Ovary (tissue), 9 donors: ENCODE results near the gene OR8G1. TPM values are rescaled to one million over a fixed set of nuclear protein-coding genes. Genes with fewer than 3 reads are reported as not detected.

Experiments used
- DNase-seq, 5 donors: peaks; one replicate each; pipeline ENCODE4 v3.0.0-alpha.2; 2019 to 2020
- H3K27ac ChIP-seq, 2 donors: fragments of 200-600 bp; one replicate each; pipeline versions ENCODE4 v1.5.1 to v1.8.0; 2019 to 2022
- H3K27me3 ChIP-seq: fragments of 200-600 bp; one replicate; pipeline ENCODE4 v1.8.0; 2022
- H3K36me3 ChIP-seq: fragments of 200-600 bp; sonication (generic); one replicate; pipeline ENCODE4 v1.5.1; 2019
- H3K4me1 ChIP-seq: one replicate; pipeline ENCODE4 v1.8.1; 2013; ENCODE audit warnings: mild to moderate bottlenecking, moderate library complexity; ENCODE audit not compliant: insufficient read depth
- H3K4me3 ChIP-seq: fragments of 200-600 bp; sonication (generic); one replicate; pipeline ENCODE4 v1.5.1; 2017
- H3K9me3 ChIP-seq, 2 donors: fragments of 200-600 bp in 1 of 2; sonication (generic) in 1 of 2; one replicate each; pipeline versions ENCODE4 v1.5.1 to v1.8.1; 2013 to 2019; ENCODE audit warnings: mild to moderate bottlenecking in 1 of 2, moderate library complexity in 1 of 2
- CTCF ChIP-seq, 3 donors: fragments of 450-650 bp in 2 of 3; fragments of 200-600 bp in 1 of 3; IDR thresholded peaks; one replicate each; pipeline versions ENCODE4 v1.5.1 to v1.8.0; 2016 to 2022; ENCODE audit warnings: antibody characterized with exemption in 3 of 3, mild to moderate bottlenecking in 1 of 3
- EP300 ChIP-seq: sonication (generic); formaldehyde crosslinking; IDR thresholded peaks from one replicate; pipeline ENCODE4 v1.6.1; 2017; ENCODE audit warnings: antibody characterized with exemption
- POLR2A ChIP-seq: fragments of 450-650 bp; IDR thresholded peaks from one replicate; pipeline ENCODE4 v1.6.1; 2017; ENCODE audit warnings: antibody characterized with exemption, mild to moderate bottlenecking, moderate library complexity
- WGBS, 3 donors: extraction: QIAGEN DNeasy Blood & Tissue Kit in 1 of 3; methylation state at CpG; one replicate each; pipeline versions ENCODE4 v1.1.5 to v1.1.7; 2013 to 2017; 5-methylcytosine and 5-hydroxymethylcytosine counted together
- intact Hi-C, 4 donors: fragments of 100-400 bp; cut with DNase I; formaldehyde crosslinking; loops; one replicate each; pipeline versions ENCODE4 v1.11.0 to v1.15.1; 2022 to 2023
- polyA plus RNA-seq, 2 donors: library from polyadenylated mRNA; stranded (reverse); fragments of 200-250 nt in 1 of 2; fragments of 350-450 nt in 1 of 2; fragmentation: Illumina TruSeq in 1 of 2; extraction: RNeasy Lipid Tissue Mini Kit (QIAGEN cat#74804) in 1 of 2; gene quantifications; one replicate each; pipeline ENCODE4 v1.2.3, GENCODE V29; 2013 to 2014
- total RNA-seq, 7 donors: library from RNA; depleted of rRNA in 2 of 7; stranded (reverse); fragments of >200 nt in 2 of 7; fragmentation: NEBNext Ultra II Directional in 3 of 7; extraction: Animal tissue kit (Norgen Biotek cat#: 25700) in 3 of 7; gene quantifications; one replicate each; pipeline versions ENCODE4 v1.1.0 to v1.2.4, GENCODE V29; 2016 to 2023
- donor health status: DM: no; HTN: no; CAD: no; lungs with moderate emphysema.
- donor health status: DM: no; HTN: no; CAD: no.
- donor health status: Bipolar disorder and iron deficiency.
- donor health status: DM: yes; HTN: yes; CAD: no.
- donor health status: DM: no; HTN: no; CAD: no.
- donor health status: DM: yes; HTN: yes; CAD: no.

The OR8G1 gene
- total and polyA plus RNA-seq, 9 donors, result not detected

DNA sequence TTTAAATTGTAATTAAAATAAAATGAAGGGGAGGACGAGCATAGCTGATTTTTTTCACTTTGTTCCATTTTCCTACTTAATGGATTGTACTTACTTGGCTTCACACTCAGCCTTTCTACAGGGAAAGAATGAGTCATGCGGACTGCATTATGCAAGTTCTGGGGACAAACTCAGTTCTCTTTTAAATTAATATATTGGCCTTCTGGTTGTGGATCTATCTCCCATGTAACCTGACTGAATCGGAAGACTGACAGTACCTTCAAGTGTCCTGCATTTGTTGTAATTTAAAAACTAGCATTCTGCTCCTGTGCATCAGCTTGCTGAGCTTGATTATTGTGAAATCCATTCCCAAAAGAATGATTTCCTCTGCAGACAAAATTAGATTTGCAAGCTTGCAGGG, 60.7 kb downstream of the OR8G1 start:
- H3K4me1 ChIP-seq, result no peaks in the 10 kb centered on the region
- no peaks in the 10 kb centered on the region for H3K27me3 ChIP-seq
- H3K9me3 ChIP-seq, result no peaks in the 10 kb centered on the region
- no peaks in the 10 kb centered on the region for H3K36me3 ChIP-seq
- 50 to 64% (median 61%) methylated on average over 3 of the region's 3 CpGs for WGBS, 3 donors
- intact Hi-C loops, result no loop called here
- no peak overlapping the region for H3K27ac ChIP-seq
- no peak overlapping the region for H3K4me3 ChIP-seq
- TF ChIP-seq EP300 (no peak), POLR2A (no peak), CTCF (IDR thresholded peaks at IDR 0.05) (no peak)
- no peak for DNase-seq

DNA sequence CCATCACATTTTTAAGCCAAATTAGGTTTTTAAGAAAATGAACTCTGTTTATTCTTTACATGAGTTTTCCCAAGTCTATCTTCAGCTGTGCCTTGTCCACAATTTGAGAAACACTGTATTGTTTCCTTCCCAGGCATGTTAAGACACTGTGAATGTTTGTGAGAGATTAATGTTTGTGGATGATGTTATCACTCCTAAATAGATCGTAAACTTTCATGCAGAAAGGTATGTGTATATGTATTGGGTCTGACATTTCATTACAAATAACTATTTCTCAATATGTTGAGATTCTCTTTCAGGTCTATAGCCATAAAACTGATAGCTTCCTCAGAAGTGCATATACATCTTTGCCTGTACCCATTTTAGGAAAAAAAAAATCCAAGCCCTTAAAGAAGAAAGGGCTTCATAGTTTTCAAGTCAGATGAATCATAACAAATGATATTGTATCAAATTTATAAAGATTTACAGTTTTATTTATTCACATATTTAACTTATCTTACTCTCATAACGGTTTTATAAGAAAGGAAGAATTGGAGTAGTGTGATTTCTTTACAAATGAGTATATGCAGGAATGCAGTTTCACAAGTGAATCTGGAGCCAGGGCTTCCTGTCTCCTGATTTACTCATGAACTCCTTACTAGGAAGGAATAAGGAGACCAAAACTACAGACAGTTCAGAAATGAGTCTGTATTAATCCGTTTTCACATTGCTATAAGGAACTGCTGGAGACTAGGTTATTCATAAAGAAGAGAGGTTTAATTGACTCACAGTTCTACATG, 61.6 kb downstream of the OR8G1 start:
- TF ChIP-seq EP300 (no peak), CTCF (IDR thresholded peaks at IDR 0.05) (no peak), POLR2A (no peak)
- no peaks in the 10 kb centered on the region for H3K9me3 ChIP-seq
- no peaks in the 10 kb centered on the region for H3K27me3 ChIP-seq
- no peak for DNase-seq
- WGBS, 3 donors, result 38 to 51% (median 51%) methylated on average over 3 of the region's 3 CpGs
- no peaks in the 10 kb centered on the region for H3K36me3 ChIP-seq
- intact Hi-C loops, result no loop called here
- no peak overlapping the region for H3K27ac ChIP-seq
- H3K4me3 ChIP-seq, result no peak overlapping the region
- H3K4me1 ChIP-seq, result no peaks in the 10 kb centered on the region

Other genes starting within 250 kb of the OR8G1 start
- not detected for gene OR10G6, start 245.9 kb upstream of the OR8G1 start, total RNA-seq
- not detected for gene OR10G6, start 245.9 kb upstream of the OR8G1 start, polyA plus RNA-seq
- under 1 TPM in 1 of 7 donors, not detected in 6; 0.11 TPM for gene OR10G4, start 228.1 kb upstream of the OR8G1 start, total RNA-seq
- not detected for gene OR10G4, start 228.1 kb upstream of the OR8G1 start, polyA plus RNA-seq
- gene OR10G9, start 218.1 kb upstream of the OR8G1 start, total RNA-seq, result not detected
- not detected for gene OR10G9, start 218.1 kb upstream of the OR8G1 start, polyA plus RNA-seq
- not detected for gene OR10G8, start 214.3 kb upstream of the OR8G1 start, total RNA-seq
- not detected for gene OR10G8, start 214.3 kb upstream of the OR8G1 start, polyA plus RNA-seq
- gene OR10G7, start 199.8 kb upstream of the OR8G1 start, total RNA-seq, result not detected
- gene OR10G7, start 199.8 kb upstream of the OR8G1 start, polyA plus RNA-seq, result not detected
- gene VWA5A, start 125.6 kb upstream of the OR8G1 start, total RNA-seq, result 10 to 100 TPM; 10.7 to 18.9 (median 16.7) TPM
- gene VWA5A, start 125.6 kb upstream of the OR8G1 start, polyA plus RNA-seq, result 10 to 100 TPM in 1 of 2 donors, 1 to 10 TPM in 1; 9.9 to 27.5 TPM
- gene OR10D3, start 57.8 kb upstream of the OR8G1 start, total RNA-seq, result not detected
- not detected for gene OR10D3, start 57.8 kb upstream of the OR8G1 start, polyA plus RNA-seq
- not detected for gene OR8G5, start 15.3 kb downstream of the OR8G1 start, total RNA-seq
- not detected for gene OR8G5, start 15.3 kb downstream of the OR8G1 start, polyA plus RNA-seq
- not detected for gene OR8D1, start 72.9 kb downstream of the OR8G1 start, total RNA-seq
- not detected for gene OR8D1, start 72.9 kb downstream of the OR8G1 start, polyA plus RNA-seq
- gene OR8D2, start 79.1 kb downstream of the OR8G1 start, total RNA-seq, result not detected
- not detected for gene OR8D2, start 79.1 kb downstream of the OR8G1 start, polyA plus RNA-seq
- not detected for gene OR8B2, start 143.4 kb downstream of the OR8G1 start, total RNA-seq
- not detected for gene OR8B2, start 143.4 kb downstream of the OR8G1 start, polyA plus RNA-seq
- not detected for gene OR8B3, start 157.9 kb downstream of the OR8G1 start, total RNA-seq
- not detected for gene OR8B3, start 157.9 kb downstream of the OR8G1 start, polyA plus RNA-seq
- not detected for gene OR8B4, start 183.8 kb downstream of the OR8G1 start, total RNA-seq
- not detected for gene OR8B4, start 183.8 kb downstream of the OR8G1 start, polyA plus RNA-seq
- not detected for gene OR8B8, start 204.6 kb downstream of the OR8G1 start, total RNA-seq
- not detected for gene OR8B8, start 204.6 kb downstream of the OR8G1 start, polyA plus RNA-seq